ENCODE measurements around the gene NPAS2. TPM values are rescaled to one million over a fixed set of nuclear protein-coding genes. Genes with fewer than 3 reads are reported as not detected.

NPAS2 gene
- total RNA-seq, 1 experiment from 2014 or later: 20.4 TPM

DNA sequence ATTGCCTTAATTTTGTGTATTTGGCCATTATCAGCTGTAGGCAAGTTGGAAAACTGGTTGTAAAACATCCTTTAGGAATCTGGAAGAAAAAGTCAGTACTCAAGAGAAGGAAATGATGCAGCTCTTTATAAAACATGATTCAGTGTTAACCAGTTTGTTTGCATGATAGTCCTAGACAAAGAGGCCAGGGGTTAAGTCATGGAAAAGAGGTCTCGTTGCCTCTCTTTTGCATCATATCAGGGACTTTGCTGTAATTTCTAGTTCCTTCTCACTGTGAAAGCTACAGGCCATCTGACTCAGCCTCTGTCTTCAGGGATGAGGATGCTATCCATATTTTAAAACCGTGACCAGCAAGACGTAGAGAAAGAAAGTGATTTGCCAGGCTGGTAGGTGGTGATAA lies 38.0 kb downstream of the NPAS2 start:
- RAD21 ChIA-PET (ENCODE audit: low non-redundant PET in 1 of 2, low total read pairs in 2 of 2, uncharacterized antibody in 2 of 2, unreplicated experiment in 2 of 2): no interaction called here
- no peaks in the 10 kb centered on the region; the same call in 1 of the 2 replicates for H3K79me2 ChIP-seq (ENCODE audit: insufficient read depth, low read length)
- peaks cover 0 to 27% of the 10 kb centered on the region in 2 experiments; a peak in 3 of 4 replicates for H3K4me1 ChIP-seq (ENCODE audit: control insufficient read depth in 1 of 2, insufficient read depth in 2 of 2, low read length in 2 of 2)
- TF ChIP-seq EZH2phosphoT487 (IDR thresholded peaks at IDR 0.05; ENCODE audit: borderline replicate concordance): no peak
- TF ChIP-seq SP1 (IDR thresholded peaks at IDR 0.05; ENCODE audit: low read depth): no peak
- no peak for TF ChIP-seq ELF1 (IDR thresholded peaks at IDR 0.05; ENCODE audit: borderline replicate concordance, low read depth)
- TF ChIP-seq, protein P1, sequence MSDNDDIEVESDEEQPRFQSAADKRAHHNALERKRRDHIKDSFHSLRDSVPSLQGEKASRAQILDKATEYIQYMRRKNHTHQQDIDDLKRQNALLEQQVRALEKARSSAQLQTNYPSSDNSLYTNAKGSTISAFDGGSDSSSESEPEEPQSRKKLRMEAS (IDR thresholded peaks at IDR 0.05): no peak
- no peak for TF ChIP-seq SIN3A (IDR thresholded peaks at IDR 0.05; ENCODE audit: low read depth)
- TF ChIP-seq EZH2 (IDR thresholded peaks at IDR 0.05): no peak
- TF ChIP-seq JUND (IDR thresholded peaks at IDR 0.05): no peak
- TF ChIP-seq YY1 (IDR thresholded peaks at IDR 0.05; ENCODE audit: extremely low read depth, insufficient replicate concordance, low read depth, low read length): no peak
- TF ChIP-seq RAD21 (IDR thresholded peaks at IDR 0.05; ENCODE audit: low read depth): no peak
- no peak for TF ChIP-seq CBX3 (IDR thresholded peaks at IDR 0.05; ENCODE audit: low read depth)
- TF ChIP-seq ZFX (IDR thresholded peaks at IDR 0.05): no peak
- TF ChIP-seq EGR1 (IDR thresholded peaks at IDR 0.05; ENCODE audit: low read depth): no peak
- TF ChIP-seq, protein P2, sequence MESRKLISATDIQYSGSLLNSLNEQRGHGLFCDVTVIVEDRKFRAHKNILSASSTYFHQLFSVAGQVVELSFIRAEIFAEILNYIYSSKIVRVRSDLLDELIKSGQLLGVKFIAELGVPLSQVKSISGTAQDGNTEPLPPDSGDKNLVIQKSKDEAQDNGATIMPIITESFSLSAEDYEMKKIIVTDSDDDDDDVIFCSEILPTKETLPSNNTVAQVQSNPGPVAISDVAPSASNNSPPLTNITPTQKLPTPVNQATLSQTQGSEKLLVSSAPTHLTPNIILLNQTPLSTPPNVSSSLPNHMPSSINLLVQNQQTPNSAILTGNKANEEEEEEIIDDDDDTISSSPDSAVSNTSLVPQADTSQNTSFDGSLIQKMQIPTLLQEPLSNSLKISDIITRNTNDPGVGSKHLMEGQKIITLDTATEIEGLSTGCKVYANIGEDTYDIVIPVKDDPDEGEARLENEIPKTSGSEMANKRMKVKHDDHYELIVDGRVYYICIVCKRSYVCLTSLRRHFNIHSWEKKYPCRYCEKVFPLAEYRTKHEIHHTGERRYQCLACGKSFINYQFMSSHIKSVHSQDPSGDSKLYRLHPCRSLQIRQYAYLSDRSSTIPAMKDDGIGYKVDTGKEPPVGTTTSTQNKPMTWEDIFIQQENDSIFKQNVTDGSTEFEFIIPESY (IDR thresholded peaks at IDR 0.05; ENCODE audit: extremely low read depth, insufficient replicate concordance, low read length): no peak
- TF ChIP-seq FOSL1 (IDR thresholded peaks at IDR 0.05; ENCODE audit: low read depth): no peak
- TF ChIP-seq SRF (IDR thresholded peaks at IDR 0.05; ENCODE audit: low read depth): no peak
- no peak overlapping the region for H2AFZ ChIP-seq (ENCODE audit: low read depth, low read length, poor library complexity, severe bottlenecking)
- H3K9me2 ChIP-seq (ENCODE audit: insufficient read depth): no peaks in the 10 kb centered on the region
- intact Hi-C loops (cut with micrococcal nuclease): no loop called here
- no peaks in the 10 kb centered on the region for H3K27me3 ChIP-seq (ENCODE audit: insufficient read depth, low read length)
- DNase-seq (ENCODE audit: low read depth, low spot score) (no peak), ATAC-seq (no peak)
- BruUV-seq (replicated peaks): no TSS peak
- no peak overlapping the region for H3K27ac ChIP-seq (ENCODE audit: low read depth, low read length)
- no peak overlapping the region for H3K4me3 ChIP-seq (replicated peaks in 1 of 2; ENCODE audit: low read depth in 1 of 2, low read length in 2 of 2)
- H4K20me1 ChIP-seq (ENCODE audit: insufficient read depth): no peaks in the 10 kb centered on the region
- no peak overlapping the region for H3K4me2 ChIP-seq (ENCODE audit: low read length)
- H3K36me3 ChIP-seq (ENCODE audit: control insufficient read depth in 1 of 2, insufficient read depth in 2 of 2, low read length in 2 of 2): no peaks in the 10 kb centered on the region
- H3K9ac ChIP-seq (ENCODE audit: low read length): no peak overlapping the region
- CTCF ChIA-PET: no interaction called here
- POLR2A ChIA-PET: no interaction called here
- H3K9me3 ChIP-seq (ENCODE audit: control insufficient read depth in 1 of 2, insufficient read depth in 1 of 2, low read depth in 1 of 2, low read length in 2 of 2): no peaks in the 10 kb centered on the region

All from HCT116 (cell line).